Measurements from ENCODE around the gene PEPD.

The PEPD gene

DNA sequence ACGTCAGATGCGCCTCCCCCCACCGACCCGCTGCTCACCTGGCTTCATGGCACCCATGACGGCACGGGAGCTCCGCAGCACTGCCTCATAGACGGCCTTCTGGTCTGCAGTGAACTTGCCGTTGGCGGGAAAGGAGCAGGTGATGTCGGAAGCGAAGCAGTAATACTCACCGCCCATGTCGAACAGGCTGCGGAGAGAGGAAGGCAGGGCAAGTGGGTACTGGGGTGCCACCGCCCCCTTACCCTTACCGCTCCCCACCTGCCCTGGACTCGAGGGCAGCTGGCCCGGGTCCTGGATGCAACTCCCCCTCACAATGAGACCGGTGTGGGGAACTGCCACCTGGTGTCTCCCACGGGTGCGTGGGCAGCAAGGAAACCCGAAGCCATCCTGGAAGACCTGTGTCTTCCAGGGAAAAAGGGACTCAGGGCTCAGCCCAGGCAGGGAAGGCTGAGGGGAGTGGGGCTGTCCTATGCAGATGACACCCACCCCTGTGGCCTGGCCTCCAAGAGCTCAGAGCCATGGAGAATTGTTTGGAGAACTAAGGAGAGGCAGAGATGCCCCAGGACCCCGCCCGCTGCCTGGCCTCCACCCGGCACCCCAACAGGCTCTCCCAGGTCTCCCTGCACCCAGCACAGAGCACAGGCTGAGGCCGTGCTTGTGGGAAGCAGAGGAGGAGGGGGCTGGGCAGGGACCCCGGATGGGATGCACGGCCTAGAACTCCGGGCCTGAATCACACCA lies 119.7 kb downstream of the PEPD start:
- in situ Hi-C loops (cut with MboI; ENCODE audit: low sequenced_read_pairs): loop anchor here (10.0 to 25.0 kb wide), 3 partner anchors 97 to 265 kb away; partner anchors contain the start of genes CEBPA and WDR88

DNA sequence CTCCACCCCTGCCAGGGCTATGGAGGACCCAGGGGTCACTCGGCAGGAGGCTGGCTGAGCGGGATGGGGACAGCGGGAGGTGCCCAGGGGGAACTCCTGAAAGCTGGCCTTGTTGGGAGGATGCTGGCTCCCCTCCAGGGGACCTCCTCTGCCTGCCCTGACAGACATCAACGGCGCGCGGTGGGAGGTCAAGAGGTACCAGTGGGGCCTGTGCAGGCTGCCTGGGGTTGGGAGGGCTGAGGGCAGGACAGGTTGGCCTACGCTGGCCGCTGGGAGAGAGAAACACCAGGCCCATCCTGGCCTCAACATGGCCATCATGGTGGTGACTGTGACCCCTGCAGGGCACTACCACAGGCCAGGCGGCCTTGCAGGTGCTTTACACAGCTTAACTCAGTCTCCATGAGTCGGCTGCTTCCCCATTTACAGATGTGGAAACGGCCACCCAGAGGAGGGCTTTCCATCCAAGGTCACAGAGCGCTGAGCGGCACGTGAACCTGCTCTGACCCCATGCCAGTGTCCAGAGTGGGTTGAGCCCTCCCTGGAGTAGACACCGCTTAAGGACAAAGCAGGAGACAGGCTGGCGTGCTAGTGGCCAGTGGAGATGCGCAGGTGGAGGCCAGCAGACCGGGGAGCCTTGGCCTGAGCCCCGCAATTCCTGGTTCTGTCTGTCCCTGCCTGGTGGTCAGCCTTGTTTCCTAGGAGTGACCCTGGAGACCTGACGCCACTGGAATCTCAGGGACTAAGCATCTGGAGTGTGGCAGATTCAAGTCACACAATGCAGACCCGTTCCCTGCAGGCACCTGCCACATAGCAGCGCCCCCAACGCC lies 120.5 kb downstream of the PEPD start:
- in situ Hi-C loops (cut with MboI; ENCODE audit: low sequenced_read_pairs): loop anchor here (10.0 to 25.0 kb wide), 3 partner anchors 96 to 264 kb away; partner anchors contain the start of genes CEBPA and WDR88

DNA sequence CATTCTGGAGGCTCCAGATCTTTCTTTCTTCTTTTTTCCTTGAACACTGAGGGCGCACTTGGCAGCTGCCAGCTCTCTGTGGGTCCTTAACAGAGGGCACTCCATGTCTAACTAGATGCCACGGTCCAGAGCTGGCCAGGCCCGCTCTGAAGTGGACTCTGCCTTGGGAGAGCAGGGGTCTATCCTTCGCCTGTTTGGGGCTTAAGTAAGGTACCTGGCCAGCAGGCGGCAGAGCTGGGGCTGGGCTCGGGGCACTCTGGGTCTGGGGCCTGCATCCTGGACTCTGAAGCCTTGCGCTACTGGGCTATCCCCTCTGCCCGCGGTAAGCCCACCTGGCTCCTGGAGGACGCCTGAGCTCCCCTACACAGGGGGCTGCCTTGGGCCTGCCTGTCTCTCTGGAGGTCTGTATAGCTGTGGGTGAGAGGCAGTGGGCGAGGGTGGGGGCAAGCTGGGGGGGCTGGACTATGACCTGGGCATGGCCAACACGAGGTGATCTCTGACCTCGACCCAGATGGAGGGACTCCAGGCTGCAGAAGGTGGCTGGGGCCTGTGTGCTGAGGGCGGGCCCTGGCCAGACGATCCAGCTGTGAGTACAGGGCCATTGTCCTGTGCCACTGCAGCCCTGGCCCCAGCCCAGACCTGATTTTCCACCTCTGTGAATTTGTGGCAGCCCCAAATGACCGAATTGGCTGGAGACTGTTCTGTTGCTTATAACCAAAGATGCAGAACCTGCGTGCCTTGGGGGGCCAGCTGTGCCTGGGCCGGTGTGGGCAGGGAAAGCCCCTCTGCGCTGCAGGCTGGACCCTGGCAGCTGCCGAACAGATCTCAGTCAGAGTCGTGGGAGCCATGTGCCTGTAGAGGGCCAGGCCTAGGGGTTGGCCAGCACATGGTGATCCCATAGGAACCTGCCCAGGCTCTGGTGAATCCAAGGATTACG lies 121.6 kb downstream of the PEPD start:
- in situ Hi-C loops (cut with MboI; ENCODE audit: low sequenced_read_pairs): loop anchor here (10.0 to 25.0 kb wide), 3 partner anchors 95 to 263 kb away; partner anchors contain the start of genes CEBPA and WDR88

DNA sequence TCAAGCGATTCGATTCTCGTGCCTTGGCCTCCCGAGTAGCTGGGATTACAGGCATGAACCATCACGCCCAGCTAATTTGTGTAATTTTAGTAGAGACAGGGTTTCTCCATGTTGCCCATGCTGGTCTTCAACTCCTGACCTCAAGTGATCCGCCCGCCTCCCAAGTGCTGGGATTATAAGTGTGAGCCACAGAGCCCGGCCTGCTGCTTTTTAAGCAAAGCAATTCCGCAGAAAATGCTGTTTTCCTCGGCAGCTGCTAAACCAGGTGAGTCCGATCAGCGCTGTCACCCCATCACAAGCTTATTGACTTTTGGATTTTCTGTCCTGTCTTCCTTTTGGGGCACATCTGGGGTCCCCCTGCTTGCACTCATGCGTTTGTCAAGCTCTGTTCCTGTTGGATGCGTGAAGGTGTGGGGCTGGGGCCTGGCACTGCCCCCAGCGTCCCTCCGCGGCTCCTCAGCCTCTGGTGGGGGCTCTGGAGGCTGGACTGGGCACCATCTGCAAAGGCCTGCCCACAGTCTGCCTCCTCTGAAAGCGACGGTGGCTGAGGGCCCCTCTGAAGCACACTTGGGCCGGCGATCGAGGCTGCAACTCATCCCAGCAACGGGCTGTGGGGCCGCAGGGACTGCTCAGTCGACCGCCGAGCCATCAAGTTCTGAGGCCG lies 122.4 kb downstream of the PEPD start:
- in situ Hi-C loops (cut with MboI; ENCODE audit: low sequenced_read_pairs): no loop called here

DNA sequence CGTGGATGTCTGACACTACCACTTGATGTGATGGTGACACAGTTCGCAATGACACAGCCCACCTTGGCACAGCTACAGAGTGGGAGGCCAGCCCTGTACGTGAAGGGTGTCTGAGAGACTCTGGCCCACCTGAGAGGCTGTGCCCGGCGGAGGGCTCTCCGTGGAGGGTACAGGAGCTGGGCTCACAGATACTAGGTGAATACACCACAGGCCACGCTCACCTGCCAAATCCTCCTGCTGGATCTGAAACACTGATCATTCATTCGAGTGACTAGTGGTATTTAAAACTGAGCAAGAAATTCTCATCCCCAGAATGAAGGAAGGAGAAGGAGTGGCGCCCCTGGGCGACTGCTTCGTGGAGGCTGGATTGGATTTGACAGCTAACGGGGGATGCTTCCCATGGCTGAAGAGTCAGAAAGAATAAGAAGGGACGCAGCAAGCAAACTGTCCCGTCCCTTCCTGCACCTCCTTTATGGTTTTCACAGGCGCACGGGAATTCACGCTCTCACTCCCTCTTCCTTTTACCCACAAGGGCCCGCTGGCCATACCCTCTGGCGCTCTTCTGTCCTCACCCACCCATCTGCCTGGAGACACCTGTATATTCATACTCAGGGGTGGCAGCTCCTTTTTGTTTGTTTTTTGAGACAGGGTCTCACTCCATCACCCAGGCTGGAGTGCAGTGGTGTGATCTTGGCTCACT lies 123.1 kb downstream of the PEPD start:
- in situ Hi-C loops (cut with MboI; ENCODE audit: low sequenced_read_pairs): no loop called here

DNA sequence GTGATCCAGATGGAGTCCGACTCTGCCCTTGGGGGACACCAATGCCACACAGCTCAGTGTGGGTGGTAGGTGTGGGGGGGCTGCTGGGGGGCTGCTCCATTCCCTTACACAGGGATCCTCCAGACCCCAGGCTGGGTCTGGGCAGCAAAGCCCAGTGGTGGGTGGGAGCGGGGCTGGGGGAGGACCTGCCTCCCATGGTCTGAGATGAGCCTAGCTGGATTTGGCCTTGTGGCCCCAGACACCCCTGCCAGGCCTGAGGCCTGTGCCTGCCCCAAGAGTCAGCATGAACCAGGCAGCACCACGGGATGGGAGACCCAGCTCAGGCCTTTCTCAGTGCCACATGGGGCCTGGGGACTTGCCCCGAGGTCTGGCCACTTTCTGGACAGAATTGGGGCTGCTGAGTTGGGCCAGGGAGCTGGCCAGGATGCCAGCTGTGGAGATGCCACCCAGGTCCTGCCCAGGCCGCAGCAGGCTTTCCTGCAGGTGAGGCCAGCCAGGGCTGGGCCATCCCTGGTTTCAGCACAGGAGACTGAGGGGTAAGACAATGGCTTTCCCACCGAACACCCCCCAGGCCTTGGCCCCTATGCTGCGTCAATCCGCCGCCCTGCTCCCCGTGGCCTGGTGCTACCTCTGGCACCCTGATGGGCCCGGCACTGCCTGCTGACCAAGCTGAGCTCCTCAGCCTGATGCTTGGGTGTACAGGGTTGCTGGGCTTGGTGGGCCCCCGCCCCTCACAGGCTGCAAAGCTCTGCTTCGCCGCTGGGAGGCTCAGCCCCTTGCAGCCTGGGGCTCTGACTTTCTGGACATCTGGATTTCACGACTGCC lies 123.8 kb downstream of the PEPD start:
- in situ Hi-C loops (cut with MboI; ENCODE audit: low sequenced_read_pairs): no loop called here

DNA sequence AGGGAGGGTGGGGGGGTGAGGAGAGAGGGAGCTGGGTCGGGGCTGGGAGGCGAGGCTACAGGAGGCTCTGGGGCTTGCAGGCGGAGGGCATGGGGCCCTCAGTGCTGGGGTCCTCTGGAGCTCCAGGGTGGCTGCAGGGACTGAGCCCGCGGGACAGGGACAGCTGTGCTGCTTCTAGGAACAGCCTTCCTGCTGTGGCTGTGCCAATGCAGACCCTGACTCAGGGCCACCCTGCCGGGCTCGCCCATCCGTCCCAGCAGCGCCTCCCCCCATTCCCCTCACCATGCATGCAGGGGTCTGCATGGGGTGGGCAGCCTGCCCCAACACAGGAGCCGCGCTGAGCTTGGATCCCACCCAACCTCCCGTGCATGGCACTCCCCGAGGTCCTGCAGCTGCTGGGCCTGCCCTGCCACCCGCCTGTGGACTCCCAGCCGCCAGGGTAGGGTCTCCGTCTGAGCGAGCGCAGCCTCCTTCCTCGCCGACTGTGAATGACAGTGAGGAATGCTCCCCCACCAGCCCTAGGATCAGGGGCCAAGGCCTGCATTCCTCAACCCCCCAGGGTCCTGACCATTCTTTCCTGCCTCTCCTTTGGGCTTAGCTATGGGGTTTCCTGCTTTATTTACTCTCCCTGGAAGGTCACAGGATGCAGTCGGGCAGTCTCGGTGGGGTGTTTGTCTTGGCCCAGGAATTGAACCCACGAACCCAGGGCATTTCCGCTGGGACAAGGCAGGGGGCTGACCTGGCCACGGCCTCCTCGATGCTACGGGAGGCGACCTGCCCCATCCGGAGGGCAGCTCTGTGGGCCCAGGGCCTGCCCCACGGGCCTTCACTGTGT lies 124.7 kb downstream of the PEPD start:
- in situ Hi-C loops (cut with MboI; ENCODE audit: low sequenced_read_pairs): no loop called here

DNA sequence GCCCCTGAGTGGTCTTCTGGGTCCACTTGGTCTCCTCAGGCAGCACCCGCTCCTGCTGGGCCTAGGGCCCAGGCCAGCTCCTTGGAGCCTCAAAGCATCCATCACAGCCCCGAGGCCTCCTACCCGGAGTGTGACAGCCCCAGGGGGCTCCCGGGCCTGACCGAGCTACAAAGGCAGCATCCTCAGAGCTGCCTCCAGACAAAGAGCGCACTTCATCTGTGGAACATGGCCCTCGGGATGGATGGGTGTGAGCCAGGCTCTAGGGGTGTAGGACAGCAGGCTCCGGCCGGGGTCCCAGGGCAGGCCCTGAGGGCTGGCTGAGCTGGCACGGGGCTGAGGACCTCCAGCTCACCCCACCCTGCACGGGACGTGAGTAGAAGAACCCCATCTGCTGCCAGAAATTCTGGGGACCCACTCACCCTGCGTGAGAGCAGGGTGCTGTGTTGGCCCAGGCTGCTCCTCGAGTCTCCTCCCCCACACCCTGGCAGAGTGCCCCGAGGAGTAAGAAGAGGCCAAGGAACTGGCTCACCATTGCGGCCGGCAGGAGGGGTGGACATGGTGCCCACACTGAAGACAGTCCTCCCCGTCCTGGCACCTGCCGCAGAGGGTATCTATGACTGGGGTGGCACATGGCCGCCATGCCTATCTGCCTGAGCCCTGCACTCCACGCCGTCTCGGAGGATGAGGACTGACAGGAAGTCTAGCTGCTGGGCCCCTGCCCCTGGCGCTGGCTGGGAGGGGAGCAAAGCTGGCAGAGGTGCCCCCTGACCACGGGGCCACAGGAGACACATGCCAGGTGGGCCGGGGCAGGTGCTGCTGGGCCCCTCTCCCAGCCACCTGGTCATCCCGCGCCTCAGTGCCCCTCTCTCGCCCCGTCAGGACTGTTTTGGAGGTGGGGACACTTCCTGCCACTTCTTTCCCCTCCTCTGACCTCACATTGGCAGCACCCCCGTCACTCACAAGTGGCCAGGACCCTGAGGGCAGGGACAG lies 125.7 kb downstream of the PEPD start:
- in situ Hi-C loops (cut with MboI; ENCODE audit: low sequenced_read_pairs): no loop called here

DNA sequence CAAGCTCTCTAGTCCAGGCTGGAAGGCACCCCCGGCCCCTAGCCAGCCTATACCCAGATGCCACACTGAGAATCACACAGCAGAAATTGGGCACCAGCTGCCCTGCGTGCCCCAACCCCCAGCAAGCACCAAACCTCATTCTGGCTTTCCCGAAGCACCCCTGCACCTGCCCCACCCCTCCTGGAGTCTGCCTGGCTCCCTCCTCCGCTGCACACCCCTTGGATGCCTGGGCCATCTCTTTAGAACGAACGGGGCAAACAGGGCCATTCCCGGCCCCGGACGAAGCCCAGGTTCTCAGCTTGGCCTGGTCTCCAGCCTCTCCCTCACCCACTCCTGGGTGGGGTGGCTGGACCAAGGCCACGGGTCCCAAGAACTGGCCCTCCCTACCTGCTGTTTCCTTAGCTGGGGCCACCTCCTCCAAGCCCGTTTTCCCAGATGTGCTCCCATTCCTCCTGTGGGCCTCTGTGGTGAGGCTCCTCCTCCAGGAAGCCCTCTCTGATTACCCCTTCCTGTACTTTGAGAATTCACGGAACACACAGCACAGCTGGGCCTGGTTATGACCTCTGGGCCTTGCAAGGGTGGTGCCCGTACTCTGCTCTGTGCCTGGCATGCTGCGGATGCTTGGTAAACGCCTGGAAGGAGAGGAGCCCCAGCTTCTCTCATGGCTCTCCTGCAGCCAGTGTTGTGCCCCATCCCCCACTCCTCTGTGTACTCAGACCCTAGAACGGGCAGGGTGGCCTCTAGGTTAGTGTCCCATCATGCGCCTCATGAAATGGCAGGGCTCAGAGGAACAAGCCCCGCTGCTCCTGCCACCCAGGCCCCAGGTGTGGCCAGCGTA lies 126.6 kb downstream of the PEPD start:
- in situ Hi-C loops (cut with MboI; ENCODE audit: low sequenced_read_pairs): no loop called here

DNA sequence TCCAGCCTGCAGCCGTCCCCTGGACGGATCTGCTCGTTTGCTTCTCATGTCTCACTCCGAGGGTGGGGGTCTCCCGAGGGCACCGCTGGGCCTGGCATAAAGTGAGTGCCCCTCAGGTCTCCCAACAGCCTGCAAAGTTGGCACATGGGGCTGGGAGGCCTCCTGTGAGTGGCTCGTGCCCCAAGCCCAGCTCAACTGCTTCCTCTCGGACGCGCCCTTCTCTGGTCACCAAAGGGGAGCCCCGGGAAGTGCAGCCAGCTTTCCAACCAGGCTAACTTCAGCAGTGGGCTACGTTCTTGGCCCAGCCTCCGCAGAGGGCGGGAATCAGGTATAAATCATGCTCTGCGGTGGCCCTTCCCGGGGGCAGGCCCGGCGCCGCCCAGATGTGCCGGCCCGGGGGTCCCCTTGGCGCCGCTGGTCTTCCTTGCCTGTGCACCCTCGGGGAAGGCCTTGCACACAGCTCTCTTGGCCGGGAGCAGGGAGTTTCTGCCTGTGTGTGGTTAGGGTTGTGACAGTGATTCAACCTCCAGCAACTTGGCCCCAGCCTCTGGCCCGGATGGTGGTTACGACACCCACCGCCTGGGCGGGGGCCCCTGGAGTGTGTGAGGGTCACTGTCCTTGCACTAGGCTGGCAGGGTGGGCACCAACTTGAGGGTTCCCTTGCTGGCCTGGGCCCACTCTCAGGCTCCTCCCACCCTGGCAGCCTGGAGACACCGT lies 127.4 kb downstream of the PEPD start:
- in situ Hi-C loops (cut with MboI; ENCODE audit: low sequenced_read_pairs): no loop called here

DNA sequence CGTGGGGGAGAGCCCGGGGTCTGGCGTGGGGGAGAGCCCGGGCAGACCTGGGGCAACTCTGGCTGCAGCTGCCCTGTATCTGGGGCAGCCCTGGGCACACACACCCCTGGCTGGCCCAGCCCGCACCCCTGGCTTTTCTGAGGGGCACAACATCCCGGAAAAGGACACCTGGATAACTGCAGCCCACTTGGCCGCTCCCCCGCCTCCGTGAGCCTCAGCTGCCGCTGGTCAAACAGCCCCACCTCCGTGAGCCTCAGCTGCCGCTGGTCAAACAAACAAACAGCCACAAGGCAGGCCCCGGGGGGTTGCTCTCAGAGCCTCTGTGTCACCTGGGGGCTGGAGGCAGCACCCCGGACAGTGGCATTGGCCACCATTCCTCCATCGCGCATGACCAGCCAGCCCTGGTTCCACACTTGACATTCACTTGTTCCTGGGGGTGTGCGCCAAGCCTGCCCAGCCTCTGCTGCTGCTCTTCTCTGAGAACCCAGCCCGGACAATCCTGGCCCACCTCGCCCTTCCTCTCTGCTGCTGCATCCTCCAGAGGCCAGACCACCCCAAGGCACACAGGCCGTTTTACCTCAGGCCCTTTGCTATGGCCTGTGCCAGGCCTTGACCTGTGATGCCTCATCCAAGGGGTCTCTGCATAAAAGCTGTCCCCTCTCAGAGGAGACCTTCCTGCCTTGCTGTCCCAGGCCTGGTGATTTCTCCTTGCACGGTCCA lies 128.1 kb downstream of the PEPD start:
- in situ Hi-C loops (cut with MboI; ENCODE audit: low sequenced_read_pairs): no loop called here

DNA sequence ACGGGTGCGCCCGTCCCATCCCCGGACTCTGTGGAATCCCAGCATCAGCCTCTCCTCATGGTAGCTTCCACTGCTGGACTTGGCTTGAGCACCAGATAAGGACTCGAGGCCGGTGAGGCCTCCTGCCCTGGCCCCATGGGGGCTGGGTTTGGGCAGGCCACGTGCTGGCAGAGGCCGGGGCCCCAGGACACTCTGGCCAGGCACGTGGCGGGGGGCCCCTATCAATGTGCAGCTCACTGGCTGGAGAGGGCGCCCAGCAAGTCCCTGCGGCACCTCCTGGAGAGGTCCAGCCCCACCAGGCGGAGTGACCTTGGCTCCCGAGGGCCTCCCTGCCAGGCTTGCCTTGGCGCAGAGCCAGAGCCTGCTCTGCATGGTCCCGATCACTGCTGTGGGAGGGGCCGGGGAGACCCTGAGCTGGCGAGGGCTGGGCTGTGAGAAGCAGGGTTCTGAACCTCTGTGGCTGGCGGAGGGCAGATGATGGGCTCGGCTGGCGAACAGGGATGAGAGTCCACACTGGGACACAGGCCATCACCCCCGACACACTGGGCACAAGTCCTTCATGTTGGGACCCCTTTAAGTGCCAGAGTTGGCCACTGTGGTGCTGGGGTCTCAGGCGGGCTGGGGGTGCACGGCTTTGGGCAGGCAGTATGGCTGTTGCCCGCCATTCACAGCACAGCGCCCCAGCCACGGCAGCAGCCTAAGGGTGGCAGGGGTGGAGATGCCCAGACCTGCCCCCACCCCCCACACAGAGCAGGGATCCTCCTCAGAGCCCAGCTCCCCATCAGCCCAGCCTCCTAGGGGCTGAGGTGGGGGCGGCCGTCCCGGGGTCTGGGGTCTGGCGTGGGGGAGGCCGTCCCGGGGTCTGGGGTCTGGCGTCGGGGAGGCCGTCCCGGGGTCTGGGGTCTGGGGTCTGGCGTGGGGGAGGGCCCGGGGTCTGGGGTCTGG lies 129.0 kb downstream of the PEPD start:
- in situ Hi-C loops (cut with MboI; ENCODE audit: low sequenced_read_pairs): no loop called here

DNA sequence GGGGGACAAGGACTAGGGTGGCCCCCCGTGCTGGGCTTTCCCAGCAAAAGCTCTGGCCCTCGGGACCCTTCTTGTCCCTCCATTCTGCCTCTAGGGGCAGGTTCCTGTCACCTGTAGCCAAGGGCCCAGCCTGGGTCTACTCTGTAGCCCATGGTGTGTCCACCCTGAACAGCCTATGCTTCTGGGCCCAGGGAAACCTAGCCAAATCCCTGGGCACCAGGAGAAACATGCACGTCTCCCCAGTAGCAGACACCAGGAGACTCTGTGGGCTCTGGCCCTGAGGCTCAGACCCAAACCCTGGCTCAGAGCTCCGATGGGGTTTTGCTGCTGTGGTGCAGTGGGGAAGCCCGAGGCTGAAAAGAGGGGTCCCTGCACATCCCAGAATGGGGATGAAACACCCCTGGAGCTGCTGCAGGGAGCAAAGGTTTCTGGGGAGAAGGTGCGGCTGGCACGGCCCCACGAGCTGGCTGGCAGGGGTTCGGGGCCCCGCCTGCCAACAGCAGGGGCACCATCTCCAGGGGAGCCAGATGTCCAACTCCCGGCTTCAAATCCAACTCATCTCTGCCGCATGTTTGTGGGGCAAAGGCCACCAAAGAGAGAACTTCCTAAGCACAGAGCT lies 129.9 kb downstream of the PEPD start:
- in situ Hi-C loops (cut with MboI; ENCODE audit: low sequenced_read_pairs): no loop called here

Measured in HL-60/S4 treated with phorbol 12-myristate 13-acetate at 8.2 ng/mL for 4 days and 3 days (cell line).